ENCODE measurements around the gene RELL1. TPM values are rescaled to one million over a fixed set of nuclear protein-coding genes. Genes with fewer than 3 reads are reported as not detected.

The RELL1 gene
- total RNA-seq, 1 experiment from 2014 or later = 45.9 TPM

- DNase-seq (ENCODE audit: low read depth) = no peak
Observed at GRCh38 chr4:37599092-37599790, 86.9 kb downstream of the RELL1 start.

DNA sequence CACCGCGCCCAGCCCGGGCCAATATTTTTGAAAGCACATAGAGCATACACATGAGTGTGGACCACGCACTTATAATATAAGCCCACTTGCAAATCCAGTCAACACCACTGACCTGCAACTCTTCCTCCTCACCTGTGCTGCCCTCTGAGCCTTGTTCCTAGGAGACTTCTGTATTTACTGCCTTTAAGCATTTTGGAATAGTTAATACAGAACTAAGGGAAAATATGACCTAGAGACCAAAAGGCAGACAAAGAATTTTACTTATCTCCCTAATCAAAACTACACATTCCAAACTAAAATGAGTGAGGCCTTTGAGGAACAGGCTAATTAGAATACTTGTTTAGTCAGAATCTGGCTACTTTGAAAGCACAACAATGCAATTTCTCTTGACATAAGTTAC lies 89.1 kb downstream of the RELL1 start:
- DNase-seq (ENCODE audit: low read depth) = no peak

- no peak for DNase-seq (ENCODE audit: low read depth)
Observed at GRCh38 chr4:37595875-37596680, 90.1 kb downstream of the RELL1 start.

DNA sequence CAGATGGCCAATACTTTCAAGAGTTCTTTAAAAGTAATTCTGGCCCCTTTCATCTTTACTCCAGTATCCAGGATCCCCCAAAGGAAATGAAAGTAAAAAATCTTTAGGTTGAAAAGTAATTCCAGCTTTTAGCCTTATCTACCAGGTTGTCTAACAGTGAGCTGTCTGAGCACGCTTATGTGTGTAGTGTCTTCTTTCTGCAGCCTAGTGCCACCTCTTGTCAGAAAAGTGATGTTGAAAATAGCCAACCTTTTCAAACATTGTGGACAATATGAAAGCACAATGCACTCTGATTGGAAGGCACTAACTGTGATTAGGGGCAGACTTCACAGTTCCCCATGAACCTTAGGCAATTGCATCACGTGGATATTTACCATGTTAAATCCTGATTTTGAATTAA lies 92.1 kb downstream of the RELL1 start:
- DNase-seq (ENCODE audit: low read depth) = no peak

DNA sequence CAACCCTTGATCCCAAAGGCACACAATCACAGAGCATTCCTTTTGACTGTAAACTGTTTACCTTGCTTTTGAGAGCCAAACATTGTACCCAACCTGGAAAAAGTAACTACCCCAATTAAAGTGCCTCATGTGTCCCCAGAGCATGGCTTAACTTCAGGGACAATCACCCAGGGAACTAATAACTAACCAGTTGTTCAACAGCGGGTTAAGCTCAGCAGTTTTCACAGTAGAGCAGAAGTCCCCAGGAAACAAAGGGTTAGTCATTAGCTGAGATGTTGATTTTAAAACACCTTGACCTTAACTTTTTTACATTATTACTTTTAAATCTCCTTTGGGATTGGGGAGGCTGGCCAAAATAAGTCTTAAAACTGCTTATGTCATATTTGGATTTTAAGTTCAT lies 94.8 kb downstream of the RELL1 start:
- no peak for DNase-seq (ENCODE audit: low read depth)

GRCh38 chr4:37590016-37590415 lies 96.2 kb downstream of the RELL1 start:
- DNase-seq (ENCODE audit: low read depth) = no peak

DNA sequence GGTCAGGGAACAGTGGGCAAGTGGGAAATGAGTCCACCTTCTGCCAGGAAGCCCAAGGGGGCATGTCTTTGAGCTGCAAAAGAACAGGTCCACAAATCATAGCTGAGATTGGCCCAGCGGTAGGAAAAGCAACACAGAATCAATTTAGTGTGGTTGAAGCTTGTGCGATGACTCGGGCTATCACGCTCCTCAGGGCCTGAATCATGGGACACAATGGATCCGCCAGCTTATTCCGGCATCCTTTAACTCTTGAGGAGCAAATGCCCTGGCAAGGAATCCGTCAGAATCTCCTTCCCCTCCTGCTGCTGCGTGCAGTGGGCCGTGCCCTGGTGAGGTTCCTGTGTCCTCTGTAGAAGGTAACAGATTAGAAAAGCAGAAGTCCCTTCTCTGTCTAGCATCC lies 98.0 kb downstream of the RELL1 start:
- DNase-seq (ENCODE audit: low read depth) = peak; percentile 28

DNA sequence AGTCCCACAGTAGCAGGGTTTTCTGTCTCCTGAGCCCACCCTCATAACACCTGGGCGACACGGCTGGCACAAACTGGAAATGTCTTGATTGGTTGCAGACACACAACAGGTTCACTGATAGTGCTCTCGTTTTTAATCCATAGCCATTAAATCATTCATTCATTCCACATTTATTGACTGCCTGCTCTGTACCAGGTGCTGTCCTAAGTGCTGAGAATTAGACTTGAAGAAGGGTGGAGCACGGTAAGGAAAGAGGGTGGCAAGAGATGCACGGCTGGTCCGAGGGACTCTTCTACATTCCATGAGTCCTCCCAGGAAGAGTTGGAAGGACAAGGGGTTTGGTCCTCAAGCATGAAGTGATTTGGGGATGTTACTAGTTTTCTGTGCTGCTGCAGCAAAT lies 100.0 kb downstream of the RELL1 start:
- DNase-seq (ENCODE audit: low read depth) = no peak

DNA sequence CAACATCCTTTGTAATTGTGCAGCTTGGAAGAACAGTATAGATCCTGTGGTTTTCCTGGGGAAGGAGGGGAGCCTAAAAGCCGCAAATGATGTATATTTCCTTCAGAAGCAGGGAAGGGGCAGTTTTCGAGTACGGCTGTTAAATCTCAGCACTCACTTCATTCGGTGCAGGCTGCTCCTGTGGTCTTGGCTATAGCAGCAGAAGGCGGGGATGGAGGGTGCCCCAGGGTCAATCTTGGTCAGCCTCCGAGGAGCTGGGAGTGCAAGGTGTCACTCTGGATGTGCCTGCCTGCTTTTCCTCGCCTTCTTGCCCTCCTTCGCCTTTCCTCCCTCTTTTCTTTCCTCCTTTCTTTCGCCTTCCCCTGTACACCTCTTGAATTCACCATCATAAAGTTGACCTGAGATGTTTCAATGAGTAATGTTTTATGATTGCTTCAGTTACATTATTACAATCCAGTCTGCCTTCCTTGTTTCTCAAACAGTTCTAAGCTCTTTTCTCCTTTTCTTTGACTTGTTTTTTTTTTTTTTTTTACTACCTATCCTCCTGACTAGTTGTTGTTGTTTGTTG lies 101.6 kb downstream of the RELL1 start:
- no peak for DNase-seq (ENCODE audit: low read depth)

GRCh38 chr4:37584071-37584470 lies 102.1 kb downstream of the RELL1 start:
- DNase-seq (ENCODE audit: low read depth) = no peak

- no peak for DNase-seq (ENCODE audit: low read depth)
Observed at GRCh38 chr4:37573566-37573965, 112.6 kb downstream of the RELL1 start.

DNA sequence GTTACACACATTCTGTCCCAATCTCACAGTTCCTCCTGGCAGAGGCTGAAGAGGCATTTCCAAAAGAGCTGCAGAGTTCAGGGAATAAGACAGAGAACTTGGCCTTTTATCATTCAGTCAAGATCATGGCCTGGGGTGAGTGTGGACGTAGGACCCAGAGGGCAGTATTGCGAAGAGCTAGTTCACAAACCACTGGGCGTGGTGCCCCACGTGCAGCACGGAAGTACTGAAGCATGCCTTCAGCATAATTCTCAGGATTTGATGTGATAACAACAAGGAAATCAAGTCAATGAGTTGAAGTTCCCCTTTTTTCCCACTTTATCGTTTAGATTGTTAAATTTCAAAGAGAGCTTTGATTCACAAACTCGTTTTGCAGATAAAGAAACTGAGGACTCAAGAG lies 117.7 kb downstream of the RELL1 start:
- no peak for DNase-seq (ENCODE audit: low read depth)

- DNase-seq (ENCODE audit: low read depth) = no peak
Observed at GRCh38 chr4:37567836-37568235, 118.3 kb downstream of the RELL1 start.

DNA sequence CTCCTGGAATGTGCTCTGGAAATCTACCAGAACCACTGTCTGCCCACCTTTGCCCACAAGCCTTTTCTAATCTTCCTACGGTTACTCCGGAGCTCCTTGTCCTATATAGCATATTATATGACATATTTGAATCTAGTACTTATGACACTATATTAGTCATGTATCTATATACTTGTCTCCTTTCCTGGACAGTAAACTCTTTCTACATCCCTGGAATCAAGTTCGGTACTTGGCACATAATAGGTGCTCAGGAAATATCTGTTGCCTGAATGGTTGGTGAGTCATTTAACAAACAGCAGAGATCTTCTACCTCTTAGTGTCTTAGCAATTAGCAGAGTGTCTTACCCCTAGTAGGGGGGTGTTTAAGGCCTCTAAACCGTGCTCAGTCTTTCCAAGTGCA lies 123.6 kb downstream of the RELL1 start:
- peak; percentile 44 for DNase-seq (ENCODE audit: low read depth)

DNA sequence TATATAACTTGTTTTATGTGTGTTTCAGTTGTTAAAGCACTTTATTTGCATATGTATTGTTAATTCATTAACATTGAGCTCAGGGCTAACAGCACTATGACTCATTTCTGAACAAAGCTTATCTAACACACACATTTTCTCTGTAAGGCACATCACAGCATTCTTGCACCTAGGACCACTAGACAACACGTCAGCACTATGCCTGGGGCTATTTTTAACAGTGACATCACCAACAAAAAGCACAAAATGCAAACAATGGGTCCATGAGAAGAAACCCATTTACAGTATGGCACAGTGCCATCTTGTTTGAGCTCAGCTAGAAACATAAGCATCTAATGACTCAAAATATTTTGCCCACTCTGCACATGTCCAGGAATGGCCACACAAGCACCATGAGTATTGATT lies 124.4 kb downstream of the RELL1 start:
- peak; percentile 91 for DNase-seq (ENCODE audit: low read depth)

DNA sequence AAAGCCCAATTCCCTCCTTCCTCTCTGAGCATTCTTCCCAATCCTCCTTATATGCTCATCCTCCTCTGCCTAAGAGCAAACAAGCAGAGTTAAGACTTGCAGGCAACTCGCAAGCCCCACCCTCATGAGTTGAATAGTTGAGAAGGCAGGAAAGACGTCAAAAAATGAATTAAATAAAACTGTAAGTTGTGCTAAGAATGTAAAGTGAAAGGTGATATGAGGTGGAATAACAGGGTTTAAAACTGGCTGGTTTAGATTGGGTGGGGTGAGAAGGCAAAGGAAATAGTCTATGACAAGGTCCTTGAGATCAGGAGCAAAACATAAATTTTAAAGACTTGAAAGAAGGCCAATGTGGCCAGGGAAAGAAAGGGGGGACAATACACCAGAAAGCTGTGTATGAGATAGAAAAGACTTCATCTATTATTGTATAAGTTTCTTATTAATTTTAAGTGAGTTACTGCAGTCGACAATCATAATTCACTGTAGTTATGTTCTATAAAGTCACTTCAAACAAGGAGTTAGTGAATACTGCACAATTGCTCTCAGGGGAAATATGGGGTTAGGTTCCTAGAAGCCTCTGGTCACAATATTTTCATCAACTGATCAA lies 124.9 kb downstream of the RELL1 start:
- no peak for DNase-seq (ENCODE audit: low read depth)

Other genes starting within 250 kb of the RELL1 start
- gene PGM2, start 140.3 kb upstream of the RELL1 start, total RNA-seq (2014; rRNA removed; shearing (Covaris generic)) = 46.5 and 48.7 TPM in 2 replicates
- gene TBC1D1, start 204.7 kb upstream of the RELL1 start, total RNA-seq (2014; rRNA removed; shearing (Covaris generic)) = 49.9 and 52.9 TPM in 2 replicates

Data from Daoy (cell line).